VCaP (cell line): ENCODE measurements around the gene SSC4D.
"Not testable (repeated sequence)": the region's sequence is repeated elsewhere in the genome, so short reads cannot be mapped to it uniquely, and the experiment has no call there.

ENCODE experiments used
- H3K27ac ChIP-seq: fragments of 450-650 bp; 2 replicates; pipeline ENCODE4 v1.5.1; 2017
- CTCF ChIP-seq: fragments of 450-650 bp; conservative IDR thresholded peaks from 2 replicates; pipeline ENCODE4 v1.5.1; 2017; ENCODE audit warnings: mild to moderate bottlenecking, moderate library complexity

SSC4D gene

DNA sequence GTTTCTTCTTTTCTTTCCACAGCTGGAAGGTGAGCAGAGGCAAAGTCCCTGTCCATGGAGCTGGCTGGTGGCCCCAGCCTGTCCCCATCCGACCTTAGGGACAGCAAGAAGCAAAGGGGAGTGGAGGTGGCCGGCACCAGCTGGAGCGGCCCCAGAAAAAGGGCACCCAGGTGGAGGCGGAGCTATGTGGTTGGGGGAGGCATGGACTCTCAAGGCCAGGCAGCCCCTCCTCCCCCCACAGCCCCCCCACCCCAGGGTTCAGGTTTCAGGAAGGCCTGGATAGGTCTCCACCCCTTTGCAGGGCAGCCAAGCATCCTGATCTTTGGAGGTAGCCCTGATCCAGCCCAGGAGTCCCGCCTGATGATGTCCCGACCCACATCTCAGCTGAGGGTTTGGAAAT lies at the start of gene SSC4D:
SSC4D (minus strand) TSS at position 161 of the 400 bp plus-strand sequence. CDS start 5,258 bp downstream, outside the sequence.
- TF ChIP-seq CTCF, result no peak
- H3K27ac ChIP-seq, result no peak within 1 kb of the TSS

DNA sequence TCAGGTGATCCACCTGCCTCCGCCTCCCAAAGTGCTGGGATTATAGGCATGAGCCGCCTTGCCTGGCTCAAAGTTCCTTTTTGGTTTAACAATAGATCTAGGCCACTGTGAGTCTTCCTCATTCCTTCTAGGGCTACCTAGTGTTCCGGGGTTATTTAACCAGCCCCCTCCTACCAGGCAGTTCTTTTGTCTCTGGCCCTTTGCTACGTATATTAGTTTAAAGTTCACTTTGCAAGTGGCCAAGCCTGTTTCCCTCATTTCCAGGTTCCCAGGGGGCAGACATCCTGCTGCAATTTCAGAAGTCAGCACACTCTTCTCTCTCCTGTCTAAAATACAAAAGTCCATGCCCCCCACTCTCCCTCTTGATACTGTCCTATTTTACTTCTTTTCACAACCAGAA lies 49.0 kb upstream of the SSC4D start:
- H3K27ac ChIP-seq, result not testable (repeated sequence)

- H3K27ac ChIP-seq, result not testable (repeated sequence)
These were observed 47.5 kb upstream of the SSC4D start for GRCh38 chr7:76457017-76457416.

DNA sequence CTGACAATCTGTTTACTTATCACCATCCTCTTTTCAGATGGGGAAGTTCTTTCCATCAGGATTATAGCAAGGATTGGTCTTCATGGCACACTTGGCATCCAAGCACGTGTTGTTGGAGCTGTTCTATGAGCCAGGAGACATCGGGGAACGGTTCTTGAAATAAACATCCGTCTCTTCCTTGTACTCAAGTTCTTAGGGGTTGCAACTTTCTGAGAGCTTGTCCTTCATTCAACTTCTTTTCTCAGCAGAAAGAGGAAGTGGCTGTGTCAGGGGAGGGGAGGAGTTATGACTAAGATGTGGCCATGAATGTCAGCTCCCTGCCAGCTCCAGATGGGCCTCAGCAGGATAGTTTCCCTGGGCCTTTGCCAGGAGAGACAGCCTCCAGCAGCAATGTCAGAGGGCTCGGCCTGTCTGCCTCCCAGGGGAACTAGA lies 36.1 kb upstream of the SSC4D start:
- not testable (repeated sequence) for H3K27ac ChIP-seq

DNA sequence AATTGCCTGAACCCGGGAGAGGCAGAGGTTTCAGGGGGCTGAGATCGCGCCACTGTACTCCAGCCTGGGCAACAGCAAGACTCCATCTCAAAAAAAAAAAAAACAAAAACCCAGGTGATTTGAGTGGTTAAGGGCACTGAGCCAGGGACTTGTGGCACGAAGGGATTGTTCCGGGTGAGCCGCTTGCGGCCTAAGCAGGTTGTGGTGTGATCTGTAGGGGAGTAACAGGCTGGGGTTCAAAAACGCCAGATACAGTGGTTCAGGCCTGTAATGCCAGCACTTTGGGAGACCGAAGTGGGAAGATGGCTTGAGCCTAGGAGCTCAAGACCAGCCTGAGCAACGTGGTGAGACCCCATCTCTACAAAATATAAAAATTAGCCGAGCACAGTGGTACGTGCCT lies 34.3 kb upstream of the SSC4D start:
- H3K27ac ChIP-seq, result not testable (repeated sequence)

- not testable (repeated sequence) for H3K27ac ChIP-seq
These were observed 33.4 kb upstream of the SSC4D start for GRCh38 chr7:76442664-76443446.

DNA sequence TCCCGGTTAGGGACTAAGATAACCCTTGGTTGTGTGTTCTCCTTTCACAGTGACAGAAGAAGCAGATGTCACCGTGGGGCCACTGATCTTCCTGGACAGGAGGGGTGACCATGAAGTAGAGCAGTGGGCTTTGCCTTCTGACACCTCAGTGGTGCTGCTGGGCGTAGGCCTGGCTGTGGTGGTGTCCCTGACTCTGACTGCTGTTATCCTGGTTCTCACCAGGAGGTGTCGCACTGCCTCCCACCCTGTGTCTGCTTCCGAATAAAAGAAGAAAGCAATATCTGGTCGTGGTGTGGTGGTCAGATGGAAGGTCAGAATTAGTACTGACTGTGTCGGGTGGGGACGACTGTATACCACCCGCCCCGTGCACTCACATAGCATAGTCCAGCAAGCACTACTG lies 32.3 kb upstream of the SSC4D start:
- H3K27ac ChIP-seq, result not testable (repeated sequence)

- not testable (repeated sequence) for H3K27ac ChIP-seq
These were observed 30.9 kb upstream of the SSC4D start for GRCh38 chr7:76440404-76440803.

- H3K27ac ChIP-seq, result not testable (repeated sequence)
These were observed 29.8 kb upstream of the SSC4D start for GRCh38 chr7:76439120-76439888.

- H3K27ac ChIP-seq, result not testable (repeated sequence)
- peak; percentile 47 for TF ChIP-seq CTCF
These were observed 28.4 kb upstream of the SSC4D start for GRCh38 chr7:76437873-76438272.

DNA sequence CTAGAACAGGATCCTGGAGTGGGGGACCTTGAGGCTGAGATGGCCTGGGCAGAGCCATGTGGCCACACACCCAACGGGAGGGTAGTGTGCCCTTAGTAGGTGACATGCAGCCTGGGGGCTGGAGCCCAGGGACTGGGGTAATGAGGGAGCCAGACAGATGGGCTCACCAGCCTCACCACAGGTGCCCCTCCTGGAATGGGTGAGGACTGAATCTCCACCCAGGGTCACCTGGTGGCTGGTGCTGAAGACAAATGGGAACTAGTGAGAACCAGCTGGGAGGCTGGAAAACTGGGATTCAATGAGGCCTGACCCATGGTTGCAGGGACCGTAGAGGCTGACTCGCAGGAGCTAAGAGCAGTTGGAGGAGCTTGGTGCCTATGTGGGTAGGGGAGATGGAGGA lies 21.3 kb upstream of the SSC4D start:
- TF ChIP-seq CTCF, result no peak
- H3K27ac ChIP-seq, result no peak overlapping the region

DNA sequence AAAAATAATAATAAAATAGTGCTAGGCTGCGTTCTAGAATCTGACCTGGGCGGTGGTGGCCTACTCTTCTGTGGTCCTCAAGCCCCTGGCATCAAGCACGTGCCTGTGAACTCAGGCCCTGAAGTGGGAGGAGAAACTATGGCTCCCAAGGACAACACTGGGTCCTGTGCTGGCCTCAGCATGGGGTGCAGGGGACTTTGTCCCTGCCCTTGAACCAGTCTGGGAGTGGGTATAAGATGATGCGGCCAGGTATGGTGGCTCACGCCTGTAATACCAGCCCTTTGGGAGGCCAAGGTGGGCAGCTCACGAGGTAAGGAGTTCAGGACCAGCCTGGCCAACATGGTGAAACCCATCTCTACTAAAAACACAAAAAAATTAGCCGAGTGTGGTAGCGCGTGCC lies 20.7 kb upstream of the SSC4D start:
- H3K27ac ChIP-seq, result no peak overlapping the region
- no peak for TF ChIP-seq CTCF
